ENCODE measurements around the gene GALNT6. TPM values are rescaled to one million over a fixed set of nuclear protein-coding genes. Genes with fewer than 3 reads are reported as not detected.

GALNT6 gene
- total and polyA plus RNA-seq, 9 of the 15 experiments (the other 6 are each of a cell fraction or from before 2014, with no cell fraction given) = 1.5 to 8.6 (median 5.1) TPM

GRCh38 chr12:51307655-51308593 is 83.3 kb downstream of the GALNT6 start:
- FAIRE-seq = no peak
- Histone ChIP-seq H3K27me3 (ENCODE audit: control insufficient read depth in 2 of 2, insufficient read depth in 2 of 2, low read length in 2 of 2) (no peaks in the 10 kb centered on the region), H3K4me3 (no peak overlapping the region), H3K4me1 (replicated peaks in 1 of 2; ENCODE audit: control insufficient read depth in 2 of 2, insufficient read depth in 2 of 2, low read length in 2 of 2) (peaks cover 0 to 3% of the 10 kb centered on the region in 2 experiments; a peak in 1 of 5 replicates), H3K9ac (ENCODE audit: insufficient read depth in 1 of 2, low read depth in 2 of 2, low read length in 2 of 2) (no peak overlapping the region), H3K9me1 (ENCODE audit: control insufficient read depth, insufficient read depth, low read length) (no peaks in the 10 kb centered on the region), H3K79me2 (ENCODE audit: control insufficient read depth, insufficient read depth, low read length) (no peaks in the 10 kb centered on the region), H3K4me2 (ENCODE audit: insufficient read depth, low read length) (no peak overlapping the region), H3K36me3 (ENCODE audit: control insufficient read depth, insufficient read depth, low read length) (no peaks in the 10 kb centered on the region), H3K27ac (ENCODE audit: extremely low read depth, low read depth, low read length) (no peak overlapping the region), H4K20me1 (replicated peaks; ENCODE audit: control insufficient read depth, insufficient read depth, low read length) (no peaks in the 10 kb centered on the region), H2AFZ (ENCODE audit: low read depth, low read length) (peak overlapping the region; percentile 32), H3K9me3 (replicated peaks; ENCODE audit: control insufficient read depth, insufficient read depth, low read depth, low read length) (no peaks in the 10 kb centered on the region)
- 35% methylated on average over 4 of the region's 6 CpGs for WGBS (ENCODE audit: insufficient coverage, low coverage, missing lambda C conversion rate)
- peak in 2 of 4 experiments; percentile 15 to 22 for DNase-seq (ENCODE audit: extremely low read depth in 1 of 4, low spot score in 3 of 4)
- ChIA-PET CTCF (ENCODE audit: low intra/inter-chr PET ratio) (no interaction called here), POLR2A (interaction anchor here (0.6 to 1.4 kb wide), 2 partner anchors 9 to 13 kb away, joined by 5 to 9 read pairs; no protein-coding TSS in a partner anchor)
- ATAC-seq = peak; percentile 63
- BruUV-seq (replicated peaks) = no TSS peak
- in situ Hi-C loops (cut with MboI) (no loop called here), intact Hi-C loops (cut with micrococcal nuclease) (loop anchor here (5.0 kb wide), 1 partner anchor 34 kb away; no protein-coding TSS in a partner anchor)
- TF ChIP-seq ZFPM2 (CRISPR knock-in tag; IDR thresholded peaks at IDR 0.05) (no peak), JUND (IDR thresholded peaks at IDR 0.05; ENCODE audit: borderline replicate concordance, low read depth, low read length) (0 out of 2 replicates have a peak, but pooled peaks have one; percentile 24), JUND (tag; IDR thresholded peaks at IDR 0.05; ENCODE audit: borderline replicate concordance, low read depth, low read length) (no peak), HMG20B (CRISPR knock-in tag; IDR thresholded peaks at IDR 0.05) (no peak), PHF8 (IDR thresholded peaks at IDR 0.05; ENCODE audit: borderline replicate concordance, low read length) (no peak), CTCF (IDR thresholded peaks at IDR 0.05 in 2 of 3, conservative IDR thresholded peaks at IDR 0.05 in 1 of 3; ENCODE audit: insufficient read depth in 2 of 3, low read depth in 1 of 3, low read length in 3 of 3) (peak in 1 of 3 experiments; percentile 16; a peak in 1 of 6 replicates), REST (IDR thresholded peaks at IDR 0.05; ENCODE audit: borderline replicate concordance) (0 out of 2 replicates have a peak, but pooled peaks have one; percentile 31), REST (CRISPR knock-in tag; IDR thresholded peaks at IDR 0.05; ENCODE audit: low read depth) (no peak), RAD21 (CRISPR knock-in tag; conservative IDR thresholded peaks at IDR 0.05 in 1 of 2, IDR thresholded peaks at IDR 0.05 in 1 of 2) (peak in 1 of 2 experiments; percentile 29; a peak in 2 of 4 replicates), NFE2L1 (tag; IDR thresholded peaks at IDR 0.05; ENCODE audit: borderline replicate concordance, low read depth) (no peak)
